ENCODE results near the gene CKAP5.

CKAP5 gene

DNA sequence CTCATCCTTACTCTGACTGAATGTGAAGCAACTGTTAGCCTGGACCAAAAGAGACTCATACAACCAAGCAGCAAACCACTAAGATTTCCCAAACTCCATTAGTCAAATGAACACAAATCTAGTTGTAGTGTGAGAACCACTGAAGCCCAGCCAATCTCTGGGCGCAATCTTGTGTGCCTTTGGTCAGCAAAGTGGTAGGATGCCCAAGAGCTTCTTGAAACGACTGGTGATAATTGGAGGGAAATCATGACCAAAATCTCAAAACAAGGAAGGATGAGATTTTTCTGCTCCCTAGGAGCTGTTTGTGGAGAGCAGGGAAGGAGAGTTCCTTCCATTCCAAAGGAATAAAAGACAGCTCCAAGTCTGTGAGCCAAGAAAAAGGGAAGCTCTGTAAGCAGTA is 103.0 kb downstream of the CKAP5 start:
- POLR2A ChIA-PET = no interaction called here
- H3K4me3 ChIP-seq (ENCODE audit: low read depth, low read length) = no peak overlapping the region
- CTCF ChIA-PET = interaction anchor here (1.7 kb wide), 1 partner anchor 44 kb away, joined by 6 read pairs; no protein-coding TSS in a partner anchor
- DNase-seq (ENCODE audit: low read depth, low spot score) = no peak
- TF ChIP-seq, protein P1, sequence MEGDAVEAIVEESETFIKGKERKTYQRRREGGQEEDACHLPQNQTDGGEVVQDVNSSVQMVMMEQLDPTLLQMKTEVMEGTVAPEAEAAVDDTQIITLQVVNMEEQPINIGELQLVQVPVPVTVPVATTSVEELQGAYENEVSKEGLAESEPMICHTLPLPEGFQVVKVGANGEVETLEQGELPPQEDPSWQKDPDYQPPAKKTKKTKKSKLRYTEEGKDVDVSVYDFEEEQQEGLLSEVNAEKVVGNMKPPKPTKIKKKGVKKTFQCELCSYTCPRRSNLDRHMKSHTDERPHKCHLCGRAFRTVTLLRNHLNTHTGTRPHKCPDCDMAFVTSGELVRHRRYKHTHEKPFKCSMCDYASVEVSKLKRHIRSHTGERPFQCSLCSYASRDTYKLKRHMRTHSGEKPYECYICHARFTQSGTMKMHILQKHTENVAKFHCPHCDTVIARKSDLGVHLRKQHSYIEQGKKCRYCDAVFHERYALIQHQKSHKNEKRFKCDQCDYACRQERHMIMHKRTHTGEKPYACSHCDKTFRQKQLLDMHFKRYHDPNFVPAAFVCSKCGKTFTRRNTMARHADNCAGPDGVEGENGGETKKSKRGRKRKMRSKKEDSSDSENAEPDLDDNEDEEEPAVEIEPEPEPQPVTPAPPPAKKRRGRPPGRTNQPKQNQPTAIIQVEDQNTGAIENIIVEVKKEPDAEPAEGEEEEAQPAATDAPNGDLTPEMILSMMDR (IDR thresholded peaks at IDR 0.05; ENCODE audit: insufficient read depth, low read length, missing control alignments) = no peak

- ChIA-PET POLR2A (interaction anchor here (0.6 kb wide), 1 partner anchor 913 kb away, joined by 3 read pairs; no protein-coding TSS in a partner anchor), CTCF (no interaction called here)
- TF ChIP-seq, protein P1 (IDR thresholded peaks at IDR 0.05; ENCODE audit: insufficient read depth, low read length, missing control alignments) = no peak
- H3K4me3 ChIP-seq (ENCODE audit: low read depth, low read length) = no peak overlapping the region
- no peak for DNase-seq (ENCODE audit: low read depth, low spot score)
These were observed 104.2 kb downstream of the CKAP5 start for GRCh38 chr11:46741600-46742484.

GRCh38 chr11:46738887-46739286 is 107.2 kb downstream of the CKAP5 start:
- no peak for DNase-seq (ENCODE audit: low read depth, low spot score)
- ChIA-PET POLR2A (no interaction called here), CTCF (no interaction called here)
- TF ChIP-seq, protein P1 (IDR thresholded peaks at IDR 0.05; ENCODE audit: insufficient read depth, low read length, missing control alignments) = no peak
- no peak overlapping the region for H3K4me3 ChIP-seq (ENCODE audit: low read depth, low read length)

DNA sequence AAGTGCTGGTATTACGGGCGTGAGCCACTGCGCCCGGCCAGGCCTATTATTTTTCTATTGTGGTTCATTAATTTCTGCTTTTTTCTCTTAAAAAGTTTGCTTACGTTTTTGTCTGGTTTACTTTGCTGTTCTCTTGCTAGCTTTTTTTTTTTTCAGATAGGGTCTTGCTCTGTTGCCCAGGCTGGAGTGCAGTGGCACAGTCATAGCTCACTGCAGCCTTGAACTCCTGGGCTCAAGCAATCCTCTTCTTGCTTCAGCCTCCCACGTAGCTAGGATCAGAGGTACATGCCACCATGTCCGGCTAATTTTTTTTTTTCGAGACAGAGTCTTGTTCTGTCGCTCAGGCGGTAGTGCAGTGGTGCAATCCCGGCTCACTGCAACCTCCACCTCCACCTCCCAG is 108.4 kb downstream of the CKAP5 start:
- ChIA-PET CTCF (no interaction called here), POLR2A (no interaction called here)
- DNase-seq (ENCODE audit: low read depth, low spot score) = no peak
- H3K4me3 ChIP-seq (ENCODE audit: low read depth, low read length) = no peak overlapping the region
- TF ChIP-seq, protein P1 (IDR thresholded peaks at IDR 0.05; ENCODE audit: insufficient read depth, low read length, missing control alignments) = no peak

DNA sequence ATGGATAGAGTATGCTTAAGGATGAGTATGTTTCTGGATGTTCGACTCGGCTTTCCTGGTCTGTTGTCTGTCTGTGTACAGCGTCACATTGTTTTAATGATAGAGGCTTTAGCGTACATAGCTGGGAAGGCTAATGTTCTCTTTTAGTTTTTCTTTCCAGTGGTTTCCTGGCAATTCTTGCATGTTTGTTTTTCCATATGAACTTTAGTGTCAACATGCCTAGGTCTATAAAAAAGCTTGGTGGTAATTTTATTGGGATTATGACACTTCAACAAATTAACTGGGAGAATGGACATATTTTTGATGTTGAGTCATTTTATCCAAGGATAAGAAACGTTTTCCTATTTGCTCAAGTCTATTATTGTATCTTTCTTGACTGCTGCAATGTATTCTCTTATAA is 109.5 kb downstream of the CKAP5 start:
- DNase-seq (ENCODE audit: low read depth, low spot score) = no peak
- ChIA-PET POLR2A (interaction anchor here (0.7 kb wide), 1 partner anchor 16 kb away, joined by 3 read pairs; no protein-coding TSS in a partner anchor), CTCF (no interaction called here)
- H3K4me3 ChIP-seq (ENCODE audit: low read depth, low read length) = no peak overlapping the region
- TF ChIP-seq, protein P1 (IDR thresholded peaks at IDR 0.05; ENCODE audit: insufficient read depth, low read length, missing control alignments) = no peak

GRCh38 chr11:46736146-46736545 is 109.9 kb downstream of the CKAP5 start:
- TF ChIP-seq, protein P1 (IDR thresholded peaks at IDR 0.05; ENCODE audit: insufficient read depth, low read length, missing control alignments) = no peak
- no peak for DNase-seq (ENCODE audit: low read depth, low spot score)
- POLR2A ChIA-PET = no interaction called here
- no peak overlapping the region for H3K4me3 ChIP-seq (ENCODE audit: low read depth, low read length)
- CTCF ChIA-PET = no interaction called here
